ENCODE data around the gene TSPAN18. TPM values are rescaled to one million over a fixed set of nuclear protein-coding genes. Genes with fewer than 3 reads are reported as not detected.

The TSPAN18 gene
- total RNA-seq, 1 donor from 2014 or later = 2.8 TPM

GRCh38 chr11:44790211-44790610 is 63.4 kb downstream of the TSPAN18 start:
- Mint-ChIP-seq H3K27ac (no peak overlapping the region), H3K4me1 (no peaks in the 10 kb centered on the region), H3K36me3 (ENCODE audit: low read depth) (no peaks in the 10 kb centered on the region), H3K27me3 (no peaks in the 10 kb centered on the region), H3K9me3 (no peaks in the 10 kb centered on the region), H3K4me3 (no peak overlapping the region)
- ChIA-PET CTCF (no interaction called here), POLR2A (no interaction called here)
- intact Hi-C loops (cut with micrococcal nuclease) = no loop called here
- DNase-seq (no peak), ATAC-seq (ENCODE audit: low read depth) (no peak)
- TF ChIP-seq CTCF (IDR thresholded peaks at IDR 0.05) = no peak

- no peaks in the 10 kb centered on the region for H3K36me3 Mint-ChIP-seq (ENCODE audit: low read depth)
- no peak overlapping the region for H3K4me3 Mint-ChIP-seq
- intact Hi-C loops (cut with micrococcal nuclease) = no loop called here
- H3K27me3 Mint-ChIP-seq = no peaks in the 10 kb centered on the region
- H3K27ac Mint-ChIP-seq = no peak overlapping the region
- ChIA-PET POLR2A (no interaction called here), CTCF (no interaction called here)
- no peaks in the 10 kb centered on the region for H3K9me3 Mint-ChIP-seq
- ATAC-seq (ENCODE audit: low read depth) (no peak), DNase-seq (no peak)
- H3K4me1 Mint-ChIP-seq = no peaks in the 10 kb centered on the region
- no peak for TF ChIP-seq CTCF (IDR thresholded peaks at IDR 0.05)
Observed at GRCh38 chr11:44791316-44791925, 64.7 kb downstream of the TSPAN18 start.

- ChIA-PET POLR2A (no interaction called here), CTCF (no interaction called here)
- DNase-seq (no peak), ATAC-seq (ENCODE audit: low read depth) (no peak)
- Mint-ChIP-seq H3K27me3 (peaks cover 2% of the 10 kb centered on the region), H3K4me3 (no peak overlapping the region), H3K36me3 (ENCODE audit: low read depth) (no peaks in the 10 kb centered on the region), H3K27ac (no peak overlapping the region), H3K4me1 (no peaks in the 10 kb centered on the region), H3K9me3 (no peaks in the 10 kb centered on the region)
- intact Hi-C loops (cut with micrococcal nuclease) = no loop called here
- TF ChIP-seq CTCF (IDR thresholded peaks at IDR 0.05) = no peak
Observed at GRCh38 chr11:44792171-44792570, 65.4 kb downstream of the TSPAN18 start.

- TF ChIP-seq CTCF (IDR thresholded peaks at IDR 0.05) = no peak
Observed at GRCh38 chr11:44793350-44794090, 66.8 kb downstream of the TSPAN18 start.

GRCh38 chr11:44795803-44796535 is 69.2 kb downstream of the TSPAN18 start:
- no peak for TF ChIP-seq CTCF (IDR thresholded peaks at IDR 0.05)
- POLR2A ChIA-PET = no interaction called here
- H3K4me1 Mint-ChIP-seq = no peaks in the 10 kb centered on the region
- intact Hi-C loops (cut with micrococcal nuclease) = no loop called here
- DNase-seq = no peak
- H3K27ac Mint-ChIP-seq = no peak overlapping the region
- no peak for ATAC-seq (ENCODE audit: low read depth)
- CTCF ChIA-PET = no interaction called here
- H3K36me3 Mint-ChIP-seq (ENCODE audit: low read depth) = no peaks in the 10 kb centered on the region
- no peak overlapping the region for H3K4me3 Mint-ChIP-seq
- peaks cover 4% of the 10 kb centered on the region for H3K27me3 Mint-ChIP-seq
- H3K9me3 Mint-ChIP-seq = no peaks in the 10 kb centered on the region

More at GRCh38 chr11:44793350-44794090, 66.8 kb downstream of the TSPAN18 start:
- ChIA-PET POLR2A (no interaction called here), CTCF (no interaction called here)
- ATAC-seq (ENCODE audit: low read depth) (no peak), DNase-seq (no peak)
- Mint-ChIP-seq H3K36me3 (ENCODE audit: low read depth) (no peaks in the 10 kb centered on the region), H3K4me1 (no peaks in the 10 kb centered on the region), H3K27ac (no peak overlapping the region), H3K27me3 (peaks cover 4% of the 10 kb centered on the region), H3K9me3 (no peaks in the 10 kb centered on the region), H3K4me3 (no peak overlapping the region)
- intact Hi-C loops (cut with micrococcal nuclease) = no loop called here
